HCT116 (cell line): ENCODE data around the gene SELPLG. TPM values are rescaled to one million over a fixed set of nuclear protein-coding genes. Genes with fewer than 3 reads are reported as not detected.

ENCODE experiments used
- ATAC-seq: fragments of 200-7000 bp; cut with Tn5 transposase; 2 replicates; pipeline ENCODE4 v1.9.1; 2020; ENCODE audit warnings: mild to moderate bottlenecking, moderate library complexity
- BruUV-seq: library from RNA; stranded (reverse); fragments of 400-500 nt; replicated peaks from 2 replicates; lab custom pipeline; 2021; lab: Mats Ljungman, UMichigan
- CTCF ChIA-PET: fragments of 300-600 bp; sonication (Branson Sonifier 250); formaldehyde crosslinking; loops from one replicate; lab custom pipeline; 2021; ENCODE audit warnings: antibody characterized with exemption; lab: Charles Lee
- POLR2A ChIA-PET: fragments of 300-600, 350-600 bp; sonication (Branson Sonifier 250); formaldehyde crosslinking; loops from one replicate; lab custom pipeline; 2021; ENCODE audit warnings: antibody characterized with exemption; lab: Charles Lee
- RAD21 ChIA-PET, 2 experiments: fragments of 300-600 bp; sonication (Branson Sonifier 250); formaldehyde crosslinking; loops; one replicate each; lab custom pipeline; 2023; ENCODE audit warnings: low total read pairs in 2 of 2; ENCODE audit not compliant: uncharacterized antibody in 2 of 2, unreplicated experiment in 2 of 2, low non-redundant PET in 1 of 2; lab: Charles Lee
- DNase-seq: peaks from one replicate; pipeline ENCODE4 v3.0.0-alpha.2; 2010; ENCODE audit warnings: low read depth, low spot score
- H2AFZ ChIP-seq: fragments of 200-600 bp; shearing (Covaris generic), sonication (generic); 2 replicates; pipeline ENCODE4 v1.6.1; 2017; ENCODE audit warnings: low read depth, mixed run types, mixed read lengths, antibody characterized with exemption, low read length; ENCODE audit not compliant: poor library complexity, severe bottlenecking
- H3K27ac ChIP-seq: 2 replicates; pipeline ENCODE4 v1.5.1; 2012; ENCODE audit warnings: low read depth, low read length
- H3K27me3 ChIP-seq: fragments of 200-600 bp; sonication (generic); 2 replicates; pipeline ENCODE4 v1.6.1; 2016; ENCODE audit warnings: mixed run types, low read length, mixed read lengths; ENCODE audit not compliant: insufficient read depth
- H3K36me3 ChIP-seq, 2 experiments: fragments of 200-500 bp in 1 of 2; fragments of 200-600 bp in 1 of 2; sonication (Bioruptor generic) in 1 of 2; sonication (generic) in 1 of 2; 2 replicates each; pipeline versions ENCODE4 v1.5.1 to v1.6.1; 2014 to 2016; ENCODE audit warnings: low read length in 2 of 2, inconsistent platforms in 1 of 2, mixed read lengths in 1 of 2, mixed run types in 1 of 2; ENCODE audit not compliant: insufficient read depth in 2 of 2, control insufficient read depth in 1 of 2
- H3K4me1 ChIP-seq, 2 experiments: fragments of 200-600 bp in 1 of 2; sonication (generic) in 1 of 2; 2 replicates each; pipeline versions ENCODE4 v1.5.1 to v1.6.1; 2012 to 2017; ENCODE audit warnings: low read length in 2 of 2, inconsistent platforms in 1 of 2, mild to moderate bottlenecking in 1 of 2, mixed read lengths in 1 of 2, mixed run types in 1 of 2, moderate library complexity in 1 of 2; ENCODE audit not compliant: insufficient read depth in 2 of 2, control insufficient read depth in 1 of 2
- H3K4me2 ChIP-seq: fragments of 200-600 bp; sonication (generic); 2 replicates; pipeline ENCODE4 v1.6.1; 2017; ENCODE audit warnings: mixed run types, low read length, mixed read lengths
- H3K4me3 ChIP-seq, 2 experiments: fragments of 200-600 bp in 1 of 2; sonication (generic) in 1 of 2; replicated peaks in 1 of 2; 2 replicates each; pipeline ENCODE4 v1.5.1; 2011 to 2016; ENCODE audit warnings: low read length in 2 of 2, control low read depth in 1 of 2, low read depth in 1 of 2, mild to moderate bottlenecking in 1 of 2, mixed read lengths in 1 of 2, mixed run types in 1 of 2
- H3K79me2 ChIP-seq: fragments of 200-600 bp; sonication (generic); 2 replicates; pipeline ENCODE4 v1.6.1; 2017; ENCODE audit warnings: mild to moderate bottlenecking, mixed run types, low read length, moderate library complexity, mixed read lengths; ENCODE audit not compliant: insufficient read depth
- H3K9ac ChIP-seq: fragments of 200-600 bp; sonication (generic); 2 replicates; pipeline ENCODE4 v1.6.1; 2016; ENCODE audit warnings: low read length, mixed read lengths
- H3K9me2 ChIP-seq: fragments of 200-600 bp; sonication (generic), shearing (Covaris generic); 2 replicates; pipeline ENCODE4 v1.6.1; 2017; ENCODE audit warnings: mixed run types, mild to moderate bottlenecking, moderate library complexity; ENCODE audit not compliant: insufficient read depth
- H3K9me3 ChIP-seq, 2 experiments: fragments of 200-500 bp in 1 of 2; fragments of 200-600 bp in 1 of 2; sonication (Bioruptor generic) in 1 of 2; sonication (generic) in 1 of 2; 2 replicates each; pipeline ENCODE4 v1.6.1; 2014 to 2017; ENCODE audit warnings: low read length in 2 of 2, mixed read lengths in 2 of 2, inconsistent platforms in 1 of 2, low read depth in 1 of 2, mild to moderate bottlenecking in 1 of 2, mixed run types in 1 of 2, moderate library complexity in 1 of 2; ENCODE audit not compliant: control insufficient read depth in 1 of 2, insufficient read depth in 1 of 2
- H4K20me1 ChIP-seq: fragments of 200-600 bp; sonication (generic), shearing (Covaris generic); 2 replicates; pipeline ENCODE4 v1.6.1; 2017; ENCODE audit warnings: mixed run types, mild to moderate bottlenecking, moderate library complexity; ENCODE audit not compliant: insufficient read depth
- ATF3 ChIP-seq: IDR thresholded peaks from 2 replicates; pipeline ENCODE4 v1.6.1; 2012
- CBX3 ChIP-seq: IDR thresholded peaks from 2 replicates; pipeline ENCODE4 v1.6.1; 2012; ENCODE audit warnings: low read depth
- EGR1 ChIP-seq: IDR thresholded peaks from 2 replicates; pipeline ENCODE4 v1.6.1; 2012; ENCODE audit warnings: low read depth
- ELF1 ChIP-seq: IDR thresholded peaks from 2 replicates; pipeline ENCODE4 v1.6.1; 2012; ENCODE audit warnings: low read depth, borderline replicate concordance
- EZH2 ChIP-seq: fragments of 200-600 bp; sonication (generic); IDR thresholded peaks from 2 replicates; pipeline ENCODE4 v1.6.1; 2017; ENCODE audit warnings: antibody characterized with exemption, mixed run types
- EZH2phosphoT487 ChIP-seq: fragments of 200-600 bp; IDR thresholded peaks from 2 replicates; pipeline ENCODE4 v1.6.1; 2018; ENCODE audit warnings: antibody characterized with exemption, borderline replicate concordance
- POLR2A ChIP-seq: IDR thresholded peaks from 2 replicates; pipeline ENCODE4 v1.7.0; 2011; ENCODE audit warnings: borderline replicate concordance; ENCODE audit not compliant: insufficient read depth, insufficient read length; ENCODE audit errors: extremely low read depth
- POLR2AphosphoS5 ChIP-seq: IDR thresholded peaks from 2 replicates; pipeline ENCODE4 v1.6.1; 2011; ENCODE audit warnings: mild to moderate bottlenecking, low read depth, low read length, moderate library complexity
- RAD21 ChIP-seq: IDR thresholded peaks from 2 replicates; pipeline ENCODE4 v1.6.1; 2012; ENCODE audit warnings: low read depth, mild to moderate bottlenecking
- REST ChIP-seq: IDR thresholded peaks from 2 replicates; pipeline ENCODE4 v1.6.1; 2012; ENCODE audit warnings: low read depth
- SP1 ChIP-seq: IDR thresholded peaks from 2 replicates; pipeline ENCODE4 v1.6.1; 2012; ENCODE audit warnings: low read depth
- SRF ChIP-seq: IDR thresholded peaks from 2 replicates; pipeline ENCODE4 v1.6.1; 2012; ENCODE audit warnings: low read depth
- YY1 ChIP-seq: IDR thresholded peaks from 2 replicates; pipeline ENCODE4 v1.6.1; 2011; ENCODE audit warnings: low read length, low read depth, moderate library complexity, mild to moderate bottlenecking; ENCODE audit not compliant: insufficient replicate concordance; ENCODE audit errors: extremely low read depth
- ZFX ChIP-seq: fragments of 450-650 bp; IDR thresholded peaks from 2 replicates; pipeline ENCODE4 v1.6.1; 2017
- ZNF274 ChIP-seq: fragments of 200-500 bp; sonication (Bioruptor generic); IDR thresholded peaks from 2 replicates; pipeline ENCODE4 v1.6.1; 2014; ENCODE audit warnings: mild to moderate bottlenecking, low read depth, low read length, inconsistent platforms
- intact Hi-C: fragments of 100-400 bp; cut with micrococcal nuclease; formaldehyde crosslinking; loops from 2 replicates; pipeline ENCODE4 v1.10.0; 2022
- total RNA-seq: library from RNA; stranded (reverse); gene quantifications from one replicate; pipeline ENCODE4 v1.2.1, GENCODE V29; 2021; ENCODE audit not compliant: unreplicated experiment

The SELPLG gene
- total RNA-seq, 1 experiment from 2014 or later: 1.2 TPM

GRCh38 chr12:108679106-108679681, 45.5 kb upstream of the SELPLG start (continued):
- TF ChIP-seq REST: no peak
- no peak for TF ChIP-seq RAD21
- TF ChIP-seq EZH2: no peak
- no peak for TF ChIP-seq YY1
- no peak for TF ChIP-seq ELF1
- no peak for TF ChIP-seq SRF
- no peak for TF ChIP-seq CBX3
- TF ChIP-seq, all 23 proteins: peak for 0

GRCh38 chr12:108678104-108678730, 44.5 kb upstream of the SELPLG start:
- BruUV-seq: no TSS peak
- Histone ChIP-seq H3K27ac (no peak overlapping the region), H3K4me2 (no peak overlapping the region), H3K9ac (no peak overlapping the region), H3K4me1 (no peaks in the 10 kb centered on the region), H2AFZ (no peak overlapping the region), H3K27me3 (no peaks in the 10 kb centered on the region), H4K20me1 (no peaks in the 10 kb centered on the region), H3K9me3 (no peaks in the 10 kb centered on the region), H3K4me3 (no peak overlapping the region), H3K36me3 (0 out of 4 replicates have a peak, but pooled peaks cover 0 to 5% of the 10 kb centered on the region in 2 experiments), H3K9me2 (no peaks in the 10 kb centered on the region), H3K79me2 (peaks cover 38% of the 10 kb centered on the region)
- POLR2A ChIA-PET: no interaction called here
- RAD21 ChIA-PET: no interaction called here
- DNase-seq (no peak), ATAC-seq (no peak)
- intact Hi-C loops: no loop called here
- CTCF ChIA-PET: no interaction called here
- TF ChIP-seq EGR1 (no peak), RAD21 (no peak), POLR2AphosphoS5 (no peak), EZH2 (no peak), REST (no peak), ATF3 (no peak), ZFX (no peak), SP1 (no peak), ZNF274 (no peak), EZH2phosphoT487 (no peak), SRF (no peak), POLR2A (no peak)
